Neural cell (in vitro differentiated cells): ENCODE measurements around the gene MAG. TPM values are rescaled to one million over a fixed set of nuclear protein-coding genes. Genes with fewer than 3 reads are reported as not detected.

ENCODE experiments used
- H2AFZ ChIP-seq: fragments of 200-600, 300-800 bp; sonication (generic), shearing (Covaris generic); 2 replicates; pipeline ENCODE4 v1.6.0; 2014; ENCODE audit warnings: low read depth, mild to moderate bottlenecking, antibody characterized with exemption, low read length, moderate library complexity
- H3F3A ChIP-seq: fragments of 200-600 bp; shearing (Covaris generic); 2 replicates; pipeline ENCODE4 v1.6.1; 2016; ENCODE audit warnings: mild to moderate bottlenecking, moderate library complexity, mixed read lengths, antibody characterized with exemption, low read length; ENCODE audit not compliant: insufficient read depth, poor library complexity, severe bottlenecking
- H3K27ac ChIP-seq: fragments of 200-600, 300-800 bp; sonication (generic), shearing (Covaris generic); 2 replicates; pipeline ENCODE4 v1.5.1; 2014; ENCODE audit warnings: mild to moderate bottlenecking, low read length, moderate library complexity
- H3K27me3 ChIP-seq: fragments of 300-800, 200-600 bp; sonication (generic), shearing (Covaris generic); 2 replicates; pipeline ENCODE4 v1.6.0; 2014; ENCODE audit warnings: mild to moderate bottlenecking, low read depth, low read length, moderate library complexity; ENCODE audit not compliant: insufficient read depth
- H3K36me3 ChIP-seq: fragments of 300-800, 200-600 bp; sonication (generic), shearing (Covaris generic); 2 replicates; pipeline ENCODE4 v1.5.1; 2014; ENCODE audit warnings: mild to moderate bottlenecking, antibody characterized with exemption, low read length, moderate library complexity; ENCODE audit not compliant: insufficient read depth
- H3K4me2 ChIP-seq: fragments of 300-800, 200-600 bp; sonication (generic), shearing (Covaris generic); 2 replicates; pipeline ENCODE4 v1.6.0; 2014; ENCODE audit warnings: mild to moderate bottlenecking, low read length
- H3K4me3 ChIP-seq: fragments of 300-800, 200-600 bp; sonication (generic), shearing (Covaris generic); 2 replicates; pipeline ENCODE4 v1.5.1; 2014; ENCODE audit warnings: mild to moderate bottlenecking, low read length, moderate library complexity
- H3K79me2 ChIP-seq: fragments of 200-600 bp; shearing (Covaris generic); replicated peaks from 2 replicates; pipeline ENCODE4 v1.6.0; 2014; ENCODE audit warnings: mild to moderate bottlenecking, low read length, moderate library complexity; ENCODE audit not compliant: insufficient read depth
- H3K9ac ChIP-seq: fragments of 300-800, 200-600 bp; sonication (generic), shearing (Covaris generic); 2 replicates; pipeline ENCODE4 v1.6.1; 2016; ENCODE audit warnings: mild to moderate bottlenecking, low read length, mixed read lengths
- H3K9me2 ChIP-seq: fragments of 200-600 bp; shearing (Covaris generic); 2 replicates; pipeline ENCODE4 v1.6.1; 2016; ENCODE audit warnings: mild to moderate bottlenecking, low read length, mixed read lengths; ENCODE audit not compliant: insufficient read depth
- H3K9me3 ChIP-seq: fragments of 200-600, 300-800 bp; sonication (generic), shearing (Covaris generic); 2 replicates; pipeline ENCODE4 v1.6.1; 2016; ENCODE audit warnings: mild to moderate bottlenecking, mixed run types, low read length, moderate library complexity, mixed read lengths
- H4K20me1 ChIP-seq: fragments of 200-600 bp; shearing (Covaris generic); 2 replicates; pipeline ENCODE4 v1.6.1; 2016; ENCODE audit warnings: mild to moderate bottlenecking, mixed run types; ENCODE audit not compliant: insufficient read depth
- CTCF ChIP-seq: fragments of 450-650 bp; IDR thresholded peaks from 2 replicates; pipeline ENCODE4 v1.5.1; 2014; ENCODE audit warnings: antibody characterized with exemption, mild to moderate bottlenecking, moderate library complexity; ENCODE audit not compliant: poor library complexity, severe bottlenecking
- EP300 ChIP-seq: fragments of 450-650 bp; conservative IDR thresholded peaks from 2 replicates; pipeline ENCODE4 v1.6.1; 2014; ENCODE audit warnings: antibody characterized with exemption, mild to moderate bottlenecking, moderate library complexity; ENCODE audit not compliant: poor library complexity, severe bottlenecking
- EZH2 ChIP-seq: fragments of 200-600, 300-800 bp; shearing (Covaris generic), sonication (generic); IDR thresholded peaks from 2 replicates; pipeline ENCODE4 v1.6.1; 2014; ENCODE audit warnings: antibody characterized with exemption, low read length, borderline replicate concordance, mild to moderate bottlenecking; ENCODE audit not compliant: insufficient read depth, poor library complexity, severe bottlenecking
- MXI1 ChIP-seq: fragments of 450-650 bp; conservative IDR thresholded peaks from 2 replicates; pipeline ENCODE4 v1.6.1; 2014; ENCODE audit warnings: antibody characterized with exemption, mild to moderate bottlenecking; ENCODE audit not compliant: poor library complexity, severe bottlenecking
- POLR2AphosphoS5 ChIP-seq: IDR thresholded peaks from 2 replicates; pipeline ENCODE4 v1.6.1; 2012
- RAD21 ChIP-seq: fragments of 450-650 bp; conservative IDR thresholded peaks from 2 replicates; pipeline ENCODE4 v1.6.1; 2014; ENCODE audit warnings: antibody characterized with exemption, mild to moderate bottlenecking, moderate library complexity
- REST ChIP-seq: IDR thresholded peaks from 2 replicates; pipeline ENCODE4 v1.6.1; 2012; ENCODE audit warnings: borderline replicate concordance
- SMC3 ChIP-seq: fragments of 450-650 bp; conservative IDR thresholded peaks from 2 replicates; pipeline ENCODE4 v1.6.1; 2014; ENCODE audit warnings: antibody characterized with exemption, mild to moderate bottlenecking, moderate library complexity; ENCODE audit not compliant: poor library complexity
- TAF1 ChIP-seq: IDR thresholded peaks from 2 replicates; pipeline ENCODE4 v1.6.1; 2012; ENCODE audit warnings: low read depth
- polyA plus RNA-seq: library from polyadenylated mRNA; depleted of rRNA; stranded (reverse); fragments of >200 nt; gene quantifications from 2 replicates; pipeline ENCODE4 v1.2.3, GENCODE V29; 2014

The MAG gene
- polyA plus RNA-seq, 1 donor from 2014 or later, result not detected

GRCh38 chr19:35353635-35354034 is 61.7 kb downstream of the MAG start:
- Histone ChIP-seq H4K20me1 (no peaks in the 10 kb centered on the region), H3K9me2 (no peaks in the 10 kb centered on the region), H3K9ac (no peak overlapping the region), H3F3A (no peaks in the 10 kb centered on the region), H3K36me3 (no peaks in the 10 kb centered on the region), H3K27ac (no peak overlapping the region), H3K27me3 (no peaks in the 10 kb centered on the region), H3K4me2 (no peak overlapping the region), H2AFZ (no peak overlapping the region), H3K4me3 (no peak overlapping the region), H3K9me3 (no peaks in the 10 kb centered on the region), H3K79me2 (no peaks in the 10 kb centered on the region)
- no peak for TF ChIP-seq TAF1
- no peak for TF ChIP-seq SMC3
- TF ChIP-seq RAD21, result no peak

GRCh38 chr19:35354898-35355297 is 62.9 kb downstream of the MAG start:
- H3K9me2 ChIP-seq, result no peaks in the 10 kb centered on the region
- H4K20me1 ChIP-seq, result no peaks in the 10 kb centered on the region
- H3K36me3 ChIP-seq, result no peaks in the 10 kb centered on the region
- no peaks in the 10 kb centered on the region for H3K9me3 ChIP-seq
- no peak overlapping the region for H2AFZ ChIP-seq
- no peak overlapping the region for H3K4me2 ChIP-seq
- H3K9ac ChIP-seq, result no peak overlapping the region
- H3K27me3 ChIP-seq, result no peaks in the 10 kb centered on the region
- H3K4me3 ChIP-seq, result no peak overlapping the region
- TF ChIP-seq POLR2AphosphoS5, result no peak
- no peaks in the 10 kb centered on the region for H3K79me2 ChIP-seq
- no peaks in the 10 kb centered on the region for H3F3A ChIP-seq
- H3K27ac ChIP-seq, result no peak overlapping the region

GRCh38 chr19:35355791-35356460 is 64.0 kb downstream of the MAG start:
- Histone ChIP-seq H3K4me3 (no peak overlapping the region), H2AFZ (no peak overlapping the region), H4K20me1 (no peaks in the 10 kb centered on the region), H3K9me3 (no peaks in the 10 kb centered on the region), H3K79me2 (no peaks in the 10 kb centered on the region), H3F3A (no peaks in the 10 kb centered on the region), H3K27ac (no peak overlapping the region), H3K9me2 (no peaks in the 10 kb centered on the region), H3K9ac (no peak overlapping the region), H3K4me2 (no peak overlapping the region), H3K36me3 (no peaks in the 10 kb centered on the region), H3K27me3 (no peaks in the 10 kb centered on the region)
- TF ChIP-seq TAF1 (no peak), MXI1 (no peak), RAD21 (no peak), EZH2 (no peak), EP300 (no peak), CTCF (no peak), SMC3 (no peak), REST (no peak), POLR2AphosphoS5 (no peak)
